Hepatocyte (in vitro differentiated cells): Measurements from ENCODE around the gene MISP3. TPM values are rescaled to one million over a fixed set of nuclear protein-coding genes. Genes with fewer than 3 reads are reported as not detected.

ENCODE experiments used
- DNase-seq: peaks from one replicate; pipeline ENCODE4 v3.0.0-alpha.2; 2016; ENCODE audit warnings: low spot score
- H2AFZ ChIP-seq: fragments of 200-600 bp; sonication (generic); 2 replicates; pipeline ENCODE4 v1.6.0; 2016; ENCODE audit warnings: antibody characterized with exemption, mild to moderate bottlenecking
- H3K27ac ChIP-seq: fragments of 200-600 bp; sonication (generic); 2 replicates; pipeline ENCODE4 v1.5.1; 2016; ENCODE audit warnings: mild to moderate bottlenecking
- H3K27me3 ChIP-seq: fragments of 200-600 bp; sonication (generic); 2 replicates; pipeline ENCODE4 v1.6.1; 2016
- H3K36me3 ChIP-seq: fragments of 200-600 bp; sonication (generic); replicated peaks from 2 replicates; pipeline ENCODE4 v1.5.1; 2016; ENCODE audit warnings: low read depth; ENCODE audit not compliant: insufficient read depth
- H3K4me1 ChIP-seq: fragments of 200-600 bp; sonication (generic); 2 replicates; pipeline ENCODE4 v1.5.1; 2016; ENCODE audit warnings: mild to moderate bottlenecking, moderate library complexity; ENCODE audit not compliant: insufficient read depth
- H3K4me2 ChIP-seq: fragments of 200-600 bp; sonication (generic); 2 replicates; pipeline ENCODE4 v1.6.0; 2016
- H3K4me3 ChIP-seq: fragments of 200-600 bp; sonication (generic); 2 replicates; pipeline ENCODE4 v1.5.1; 2016; ENCODE audit warnings: mild to moderate bottlenecking
- H3K79me2 ChIP-seq: fragments of 200-600 bp; sonication (generic); 2 replicates; pipeline ENCODE4 v1.6.0; 2017; ENCODE audit warnings: mild to moderate bottlenecking
- H3K9me2 ChIP-seq: fragments of 200-600 bp; sonication (generic); replicated peaks from 2 replicates; pipeline ENCODE4 v1.6.0; 2017; ENCODE audit warnings: mild to moderate bottlenecking; ENCODE audit not compliant: insufficient read depth
- H3K9me3 ChIP-seq: fragments of 200-600 bp; sonication (generic); 2 replicates; pipeline ENCODE4 v1.5.1; 2016; ENCODE audit warnings: low read depth, mild to moderate bottlenecking
- H4K20me1 ChIP-seq: fragments of 200-600 bp; sonication (generic); 2 replicates; pipeline ENCODE4 v1.6.0; 2016; ENCODE audit warnings: mild to moderate bottlenecking; ENCODE audit not compliant: insufficient read depth, poor library complexity, severe bottlenecking
- EZH2 ChIP-seq: fragments of 200-600 bp; sonication (generic); IDR thresholded peaks from 2 replicates; pipeline ENCODE4 v1.6.1; 2016; ENCODE audit warnings: antibody characterized with exemption, mild to moderate bottlenecking, borderline replicate concordance
- EZH2phosphoT487 ChIP-seq: fragments of 200-600 bp; sonication (generic); IDR thresholded peaks from one replicate; pipeline ENCODE4 v1.6.1; 2018; ENCODE audit warnings: antibody characterized with exemption, mild to moderate bottlenecking, low read depth, moderate library complexity; ENCODE audit not compliant: unreplicated experiment, severe bottlenecking
- WGBS: methylation state at CpG from one replicate; pipeline ENCODE4 v1.1.6; 2016; ENCODE audit warnings: low lambda C conversion rate; ENCODE audit errors: missing lambda C conversion rate; 5-methylcytosine and 5-hydroxymethylcytosine counted together
- polyA plus RNA-seq: library from polyadenylated mRNA; unstranded; fragments of >200 nt; fragmentation: Nextera tagmentation; extraction: Ambion mirVana; gene quantifications from 2 replicates; pipeline ENCODE4 v1.2.1, GENCODE V29; 2016
- total RNA-seq: library from RNA; depleted of rRNA; stranded (reverse); fragments of >200 nt; gene quantifications from 2 replicates; pipeline ENCODE4 v1.2.3, GENCODE V29; 2014
- TF ChIP-seq, protein P1 (sequence below): fragments of 200-600 bp; sonication (generic); IDR thresholded peaks from 2 replicates; pipeline ENCODE4 v1.5.1; 2016; ENCODE audit warnings: antibody characterized with exemption, mild to moderate bottlenecking; ENCODE audit not compliant: poor library complexity

Gene MISP3
- total and polyA plus RNA-seq, 2 experiments from 2014 or later, result 4.9 to 13.1 TPM

DNA sequence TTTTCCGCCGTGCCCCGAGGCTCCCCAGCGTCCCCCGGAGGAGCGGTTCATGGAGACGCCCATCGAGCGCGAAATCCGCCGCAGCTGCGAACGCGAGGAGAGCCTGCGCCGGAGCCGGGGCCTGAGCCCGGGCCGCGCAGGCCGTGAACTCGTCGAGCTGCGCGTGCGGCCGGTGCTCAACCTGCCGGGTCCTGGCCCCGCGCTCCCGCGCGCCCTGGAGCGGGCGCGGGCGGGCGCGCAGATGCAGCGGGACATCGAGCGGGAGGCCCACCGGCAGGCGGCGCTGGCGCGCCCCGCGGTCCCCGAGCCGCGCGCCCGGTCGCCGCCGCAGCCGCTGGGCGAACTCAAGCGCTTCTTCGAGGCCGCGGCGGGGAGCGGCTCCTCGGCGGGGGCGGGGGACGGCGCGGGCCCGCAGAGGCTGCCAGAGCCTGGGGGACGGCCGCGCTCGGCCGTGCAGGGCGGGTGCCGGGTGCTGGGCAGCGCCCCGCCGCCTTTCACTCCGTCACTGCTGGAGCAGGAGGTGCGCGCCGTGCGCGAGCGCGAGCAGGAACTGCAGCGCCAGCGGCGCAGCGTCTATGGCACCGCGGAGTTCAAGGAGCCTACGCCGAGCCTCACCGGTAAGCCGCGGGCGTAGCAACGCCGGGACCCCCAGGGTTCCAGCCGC lies 807 bp downstream of the MISP3 start:
- H4K20me1 ChIP-seq, result no peaks in the 10 kb centered on the region
- TF ChIP-seq EZH2 (no peak), EZH2phosphoT487 (no peak)
- TF ChIP-seq, protein P1, sequence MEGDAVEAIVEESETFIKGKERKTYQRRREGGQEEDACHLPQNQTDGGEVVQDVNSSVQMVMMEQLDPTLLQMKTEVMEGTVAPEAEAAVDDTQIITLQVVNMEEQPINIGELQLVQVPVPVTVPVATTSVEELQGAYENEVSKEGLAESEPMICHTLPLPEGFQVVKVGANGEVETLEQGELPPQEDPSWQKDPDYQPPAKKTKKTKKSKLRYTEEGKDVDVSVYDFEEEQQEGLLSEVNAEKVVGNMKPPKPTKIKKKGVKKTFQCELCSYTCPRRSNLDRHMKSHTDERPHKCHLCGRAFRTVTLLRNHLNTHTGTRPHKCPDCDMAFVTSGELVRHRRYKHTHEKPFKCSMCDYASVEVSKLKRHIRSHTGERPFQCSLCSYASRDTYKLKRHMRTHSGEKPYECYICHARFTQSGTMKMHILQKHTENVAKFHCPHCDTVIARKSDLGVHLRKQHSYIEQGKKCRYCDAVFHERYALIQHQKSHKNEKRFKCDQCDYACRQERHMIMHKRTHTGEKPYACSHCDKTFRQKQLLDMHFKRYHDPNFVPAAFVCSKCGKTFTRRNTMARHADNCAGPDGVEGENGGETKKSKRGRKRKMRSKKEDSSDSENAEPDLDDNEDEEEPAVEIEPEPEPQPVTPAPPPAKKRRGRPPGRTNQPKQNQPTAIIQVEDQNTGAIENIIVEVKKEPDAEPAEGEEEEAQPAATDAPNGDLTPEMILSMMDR, result no peak
- 2% methylated on average over 50 of the region's 106 CpGs for WGBS
- H3K36me3 ChIP-seq, result no peaks in the 10 kb centered on the region
- peaks cover 22% of the 10 kb centered on the region for H3K79me2 ChIP-seq
- peak overlapping the region; percentile 76 for H2AFZ ChIP-seq
- peak overlapping the region; percentile 99 for H3K4me2 ChIP-seq
- H3K4me3 ChIP-seq, result peak overlapping the region; percentile 96
- peaks cover 14% of the 10 kb centered on the region for H3K4me1 ChIP-seq
- H3K9me2 ChIP-seq, result no peaks in the 10 kb centered on the region
- no peaks in the 10 kb centered on the region for H3K9me3 ChIP-seq
- peak; percentile 91 for DNase-seq
- H3K27me3 ChIP-seq, result no peaks in the 10 kb centered on the region
- H3K27ac ChIP-seq, result peak overlapping the region; percentile 85

DNA sequence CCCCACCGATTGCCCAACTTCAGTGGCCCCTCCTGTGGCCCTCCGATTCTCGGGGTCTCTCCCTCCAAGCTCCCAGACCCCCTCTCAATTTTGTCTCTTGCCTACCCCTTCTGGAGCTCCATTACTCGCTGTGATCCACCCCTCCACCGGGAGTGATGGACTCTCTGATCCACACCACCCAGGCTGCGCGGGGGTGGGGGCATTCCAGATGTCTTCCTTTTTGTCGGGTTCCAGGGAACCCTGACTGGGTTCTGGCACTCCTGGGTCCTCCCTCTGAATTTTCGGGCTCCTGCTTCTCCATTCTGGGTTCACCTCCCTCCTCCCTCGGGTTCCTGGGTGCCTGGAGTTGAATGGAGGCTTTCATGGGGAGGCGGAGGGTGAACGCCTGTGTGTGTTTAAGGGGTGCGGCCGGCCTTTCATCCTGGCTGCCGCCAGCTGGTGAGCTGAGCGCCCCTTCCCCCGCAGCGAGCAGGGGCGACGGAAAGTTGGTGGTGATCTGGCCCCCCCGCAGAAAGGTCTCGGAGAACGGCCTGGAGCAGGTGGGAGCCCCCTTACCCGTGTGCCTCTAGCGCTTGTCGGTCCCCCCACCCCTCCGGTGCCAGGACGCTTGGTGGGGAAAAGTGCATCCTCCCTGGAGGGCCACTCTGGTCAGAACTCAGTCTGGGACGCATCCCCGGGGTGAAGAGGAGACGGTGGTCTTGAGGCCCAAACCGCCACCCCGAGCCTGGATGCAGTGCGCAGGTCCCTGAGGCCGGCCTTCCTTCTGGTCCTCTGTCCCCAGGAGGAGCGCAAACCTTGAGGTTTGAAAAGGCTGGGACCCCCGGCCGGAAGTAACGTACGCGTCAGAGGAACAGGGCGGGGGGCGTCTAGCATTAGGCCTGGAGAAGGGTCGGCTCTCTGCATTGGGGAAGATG lies 1.6 kb downstream of the MISP3 start:
- peak overlapping the region; percentile 96 for H3K4me3 ChIP-seq
- DNase-seq, result peak; percentile 62
- H3K4me2 ChIP-seq, result peak overlapping the region; percentile 99
- peak overlapping the region; percentile 85 for H3K27ac ChIP-seq
- no peak for TF ChIP-seq EZH2phosphoT487
- TF ChIP-seq, protein P1, result no peak
- no peaks in the 10 kb centered on the region for H3K27me3 ChIP-seq
- no peaks in the 10 kb centered on the region for H3K36me3 ChIP-seq
- H2AFZ ChIP-seq, result peak overlapping the region; percentile 76
- WGBS, result 16% methylated on average over 30 of the region's 44 CpGs
- peaks cover 23% of the 10 kb centered on the region for H3K79me2 ChIP-seq
- H4K20me1 ChIP-seq, result no peaks in the 10 kb centered on the region
- H3K9me3 ChIP-seq, result no peaks in the 10 kb centered on the region
- H3K4me1 ChIP-seq, result peaks cover 14% of the 10 kb centered on the region
- H3K9me2 ChIP-seq, result no peaks in the 10 kb centered on the region

DNA sequence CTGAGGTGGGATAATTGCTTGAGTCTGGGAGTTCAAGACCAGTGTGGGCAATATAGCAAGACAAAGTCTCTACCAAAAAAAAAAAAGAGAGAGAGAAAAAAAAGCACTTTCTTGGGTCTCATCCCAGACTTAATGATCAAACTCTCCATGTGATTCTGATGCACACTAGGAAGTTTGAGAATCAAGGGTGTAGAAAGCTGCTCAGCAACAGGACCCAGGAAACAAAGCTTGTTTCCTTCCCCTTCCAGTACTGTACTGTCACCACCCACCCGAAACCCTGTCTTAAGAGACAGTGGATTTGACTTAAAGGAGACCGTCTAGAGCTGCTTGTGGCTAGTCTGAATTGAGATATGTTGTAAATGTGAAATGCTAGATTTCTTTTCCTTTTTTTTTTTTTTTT lies 5.8 kb downstream of the MISP3 start:
- Histone ChIP-seq H3K79me2 (peaks cover 43% of the 10 kb centered on the region), H3K9me2 (no peaks in the 10 kb centered on the region), H3K4me3 (no peak overlapping the region), H3K27ac (no peak overlapping the region), H2AFZ (no peak overlapping the region), H3K4me2 (no peak overlapping the region), H3K27me3 (no peaks in the 10 kb centered on the region), H3K36me3 (no peaks in the 10 kb centered on the region), H3K4me1 (peaks cover 19% of the 10 kb centered on the region), H3K9me3 (no peaks in the 10 kb centered on the region), H4K20me1 (no peaks in the 10 kb centered on the region)
- TF ChIP-seq EZH2phosphoT487, result no peak
- TF ChIP-seq, protein P1, result no peak
- no peak for TF ChIP-seq EZH2
- 87% methylated on average over 2 of the region's 2 CpGs for WGBS
- DNase-seq, result no peak
